SK-MEL-5 (cell line): ENCODE results near the gene SAMD11. TPM values are rescaled to one million over a fixed set of nuclear protein-coding genes. Genes with fewer than 3 reads are reported as not detected.
"Not testable (repeated sequence)": the region's sequence is repeated elsewhere in the genome, so short reads cannot be mapped to it uniquely, and the experiment has no call there.

ENCODE experiments used
- DNase-seq: peaks from one replicate; pipeline ENCODE4 v3.0.0-alpha.2; 2016; ENCODE audit warnings: low read depth, low spot score
- in situ Hi-C: cut with HindIII; loops from 2 replicates; pipeline ENCODE4 v1.10.0; 2016; ENCODE audit warnings: low sequenced_read_pairs, high pct_unique_total_duplicates, low pct_unique_long_range_greater_than_20kb
- small RNA-seq, 2 experiments: library from RNA; depleted of rRNA; stranded (forward); fragments of <200 nt; gene quantifications; one replicate each; pipeline ENCODE3, GENCODE V24; 2014
- total RNA-seq: library from RNA; depleted of rRNA; stranded (reverse); fragments of >200 nt; shearing (Covaris generic); gene quantifications from 2 replicates; pipeline ENCODE4 v1.2.3, GENCODE V29; 2014; rRNA removed

The SAMD11 gene
- total RNA-seq, 1 experiment from 2014 or later: not detected

GRCh38 chr1:988061-988460 lies 64.3 kb downstream of the SAMD11 start:
- DNase-seq, in situ Hi-C loops: not testable (repeated sequence)

GRCh38 chr1:991275-991674 lies 67.6 kb downstream of the SAMD11 start:
- in situ Hi-C loops: not testable (repeated sequence)

GRCh38 chr1:991895-992294 lies 68.2 kb downstream of the SAMD11 start:
- DNase-seq: no peak
- in situ Hi-C loops: no loop called here

More at GRCh38 chr1:991275-991674, 67.6 kb downstream of the SAMD11 start:
- DNase-seq: not testable (repeated sequence)

- in situ Hi-C loops: no loop called here
Measured at GRCh38 chr1:992362-992761, 68.6 kb downstream of the SAMD11 start.

GRCh38 chr1:993379-993995 lies 69.8 kb downstream of the SAMD11 start:
- in situ Hi-C loops: no loop called here

More at GRCh38 chr1:992362-992761, 68.6 kb downstream of the SAMD11 start:
- DNase-seq: no peak

More at GRCh38 chr1:993379-993995, 69.8 kb downstream of the SAMD11 start:
- DNase-seq: no peak

Small RNA genes lying within 50 kb of the gene (small RNA-seq; reads per million reads assigned to genes)
- gene AL645608.4: 0 reads per million in 2 experiments

Other genes with a start within 250 kb of the SAMD11 start
- gene OR4F16, start 237.3 kb upstream of the SAMD11 start, total RNA-seq: not detected in 2 replicates
- gene NOC2L, start 35.3 kb downstream of the SAMD11 start, total RNA-seq: 117 and 123 TPM in 2 replicates
- 5.3 and 6.3 TPM in 2 replicates for gene KLHL17, start 36.7 kb downstream of the SAMD11 start, total RNA-seq
- gene PLEKHN1, start 42.6 kb downstream of the SAMD11 start, total RNA-seq: 0.03 and 0.11 TPM in 2 replicates
- 0.85 and 1.3 TPM in 2 replicates for gene PERM1, start 58.2 kb downstream of the SAMD11 start, total RNA-seq
- gene HES4, start 76.2 kb downstream of the SAMD11 start, total RNA-seq: 4.8 and 8.4 TPM in 2 replicates
- 3.1 and 6.2 TPM in 2 replicates for gene ISG15, start 89.6 kb downstream of the SAMD11 start, total RNA-seq
- 21.3 and 23.0 TPM in 2 replicates for gene AGRN, start 96.2 kb downstream of the SAMD11 start, total RNA-seq
- gene RNF223, start 150.4 kb downstream of the SAMD11 start, total RNA-seq: not detected in 2 replicates
- 9.4 and 10.0 TPM in 2 replicates for gene C1orf159, start 192.2 kb downstream of the SAMD11 start, total RNA-seq
- not detected in 2 replicates for gene TTLL10, start 250.0 kb downstream of the SAMD11 start, total RNA-seq